HepG2 (cell line): ENCODE results near the gene SCO1. TPM values are rescaled to one million over a fixed set of nuclear protein-coding genes. Genes with fewer than 3 reads are reported as not detected.

Source experiments
- BORCS8-MEF2B ChIP-seq: sonication (generic); formaldehyde crosslinking; IDR thresholded peaks from 2 replicates; pipeline ENCODE4 v1.8.0; 2022; ENCODE audit warnings: mild to moderate bottlenecking, missing genetic modification reagents
- CSRNP2 ChIP-seq: sonication (generic); formaldehyde crosslinking; conservative IDR thresholded peaks from 2 replicates; pipeline ENCODE4 v1.8.0; 2022; ENCODE audit warnings: low read depth, missing genetic modification reagents
- ESRRA ChIP-seq: sonication (generic); formaldehyde crosslinking; IDR thresholded peaks from 2 replicates; pipeline ENCODE4 v1.5.1; 2020; ENCODE audit warnings: mild to moderate bottlenecking, low read depth, missing genetic modification reagents
- GATAD1 ChIP-seq: IDR thresholded peaks from 2 replicates; pipeline ENCODE4 v1.6.1; 2016; ENCODE audit warnings: missing genetic modification reagents, missing compliant biosample characterization
- GPN1 ChIP-seq: sonication (generic); formaldehyde crosslinking; IDR thresholded peaks from 2 replicates; pipeline ENCODE4 v1.5.1; 2020; ENCODE audit warnings: missing genetic modification reagents, borderline replicate concordance
- HNRNPK ChIP-seq: fragments of 200-400 bp; formaldehyde crosslinking; IDR thresholded peaks from 2 replicates; pipeline ENCODE4 v1.6.1; 2018; ENCODE audit warnings: low read length, low read depth, moderate library complexity, mild to moderate bottlenecking; ENCODE audit not compliant: poor library complexity, severe bottlenecking
- MBNL3 ChIP-seq: fragments of 250-450 bp; sonication (Bioruptor Pico); conservative IDR thresholded peaks from 2 replicates; pipeline ENCODE4 v1.8.0; 2022; ENCODE audit warnings: mild to moderate bottlenecking, inconsistent platforms
- SIN3A ChIP-seq: IDR thresholded peaks from 2 replicates; pipeline ENCODE4 v1.6.1; 2011; ENCODE audit warnings: low read depth, mild to moderate bottlenecking, control low read depth, low read length, borderline replicate concordance
- ZNF503 ChIP-seq: sonication (generic); formaldehyde crosslinking; IDR thresholded peaks from 2 replicates; pipeline ENCODE4 v1.4.0; 2020; ENCODE audit warnings: missing genetic modification reagents
- ZNF670 ChIP-seq: sonication (generic); formaldehyde crosslinking; IDR thresholded peaks from 2 replicates; pipeline ENCODE4 v1.8.0; 2022; ENCODE audit warnings: mild to moderate bottlenecking, missing genetic modification reagents, borderline replicate concordance
- ZNF713 ChIP-seq: sonication (generic); formaldehyde crosslinking; IDR thresholded peaks from 2 replicates; pipeline ENCODE4 v1.4.0; 2020; ENCODE audit warnings: mild to moderate bottlenecking, missing genetic modification reagents
- ZNF782 ChIP-seq: sonication (generic); formaldehyde crosslinking; IDR thresholded peaks from 2 replicates; pipeline ENCODE4 v1.4.0; 2020; ENCODE audit warnings: missing genetic modification reagents, mild to moderate bottlenecking, borderline replicate concordance
- polyA plus RNA-seq, 8 experiments: library from polyadenylated mRNA; depleted of rRNA in 3 of 8; stranded (reverse) in 7 of 8; unstranded in 1 of 8; fragments of >200 nt; fragmentation: Illumina TruSeq in 4 of 8; extraction: Trizol in 4 of 8; gene quantifications; 2 replicates each; pipeline versions ENCODE4 v1.2.1 to v1.2.3, GENCODE V29; 2011 to 2016; ENCODE audit warnings: low read depth in 4 of 8, missing spikeins in 1 of 8, mixed read lengths in 1 of 8; ENCODE audit not compliant: insufficient read depth in 1 of 8
- total RNA-seq, 5 experiments: library from RNA; depleted of rRNA; stranded (reverse); fragments of >200 nt; fragmentation: Illumina TruSeq; extraction: Trizol; gene quantifications; 2 replicates each; pipeline ENCODE4 v1.2.3, GENCODE V29; 2016; ENCODE audit warnings: low read depth in 1 of 5
- TF ChIP-seq, protein P1 (sequence below): sonication (generic); formaldehyde crosslinking; IDR thresholded peaks from 2 replicates; pipeline ENCODE4 v1.4.0; 2020; ENCODE audit warnings: missing genetic modification reagents
- TF ChIP-seq, protein P2 (sequence below): sonication (generic); formaldehyde crosslinking; IDR thresholded peaks from 2 replicates; pipeline ENCODE4 v1.5.0; 2020; ENCODE audit warnings: mild to moderate bottlenecking, missing genetic modification reagents

Gene SCO1
- total and polyA plus RNA-seq, 2 of the 13 experiments (the other 11 are each of a cell fraction or from before 2014, with no cell fraction given), result 11.4 to 50.3 TPM

DNA sequence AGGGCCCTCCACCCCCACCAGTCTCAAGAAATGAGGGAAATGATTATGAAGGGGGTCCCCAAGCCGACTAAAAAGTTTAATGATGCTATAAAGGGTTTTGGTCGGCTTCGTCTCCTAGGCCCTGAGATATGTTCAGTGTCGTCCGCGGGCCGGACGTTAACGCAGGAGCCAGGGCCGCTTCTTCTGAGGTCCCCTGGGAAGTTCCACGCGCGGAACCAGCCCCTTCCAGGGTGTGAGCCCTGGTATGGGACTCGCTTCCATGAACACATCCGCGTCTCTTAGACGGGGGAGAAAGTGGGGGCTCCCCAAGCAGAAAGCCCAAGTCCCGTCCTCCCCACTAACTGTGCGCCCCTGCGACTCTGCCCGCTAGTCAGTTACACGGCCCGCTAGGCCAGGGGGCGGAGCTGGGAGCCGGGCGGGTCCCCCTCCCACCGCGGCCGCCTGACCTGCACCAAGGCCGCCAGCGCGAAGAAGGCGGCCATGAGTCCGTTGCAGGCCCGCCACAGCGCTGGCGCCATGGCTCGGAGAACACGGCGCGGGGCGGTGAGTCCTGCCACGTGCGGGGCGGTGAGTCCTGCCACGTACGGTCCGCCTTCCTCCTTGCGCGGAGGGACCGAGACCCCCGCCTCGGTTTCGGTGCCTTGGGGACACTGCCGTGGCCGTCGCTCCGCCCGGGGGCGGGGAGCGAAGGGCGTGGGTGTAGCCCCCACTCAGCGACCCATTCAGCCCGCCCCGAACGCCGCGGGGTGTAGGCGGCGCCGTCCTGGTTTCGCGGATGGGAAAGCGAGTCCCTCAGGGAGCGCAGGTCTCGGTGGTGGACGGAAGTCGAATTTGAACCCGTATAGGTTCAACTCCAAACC is 32.2 kb upstream of the SCO1 start, which contains the start of gene TMEM220 (continued):
- TF ChIP-seq CSRNP2 (0 out of 2 replicates have a peak, but pooled peaks have one; percentile 35), GATAD1 (CRISPR knock-in tag) (peak; percentile 46; the same call in 1 of the 2 replicates), HNRNPK (no peak), GPN1 (no peak), BORCS8-MEF2B (CRISPR knock-in tag) (peak; percentile 90), ZNF670 (peak; percentile 61; the same call in 1 of the 2 replicates), MBNL3 (CRISPR knock-in tag) (no peak), ESRRA (CRISPR knock-in tag) (no peak), ZNF713 (CRISPR knock-in tag) (no peak), ZNF782 (CRISPR knock-in tag) (peak; percentile 77; the same call in 1 of the 2 replicates), SIN3A (no peak), ZNF503 (CRISPR knock-in tag) (no peak)
- TF ChIP-seq, protein P1, sequence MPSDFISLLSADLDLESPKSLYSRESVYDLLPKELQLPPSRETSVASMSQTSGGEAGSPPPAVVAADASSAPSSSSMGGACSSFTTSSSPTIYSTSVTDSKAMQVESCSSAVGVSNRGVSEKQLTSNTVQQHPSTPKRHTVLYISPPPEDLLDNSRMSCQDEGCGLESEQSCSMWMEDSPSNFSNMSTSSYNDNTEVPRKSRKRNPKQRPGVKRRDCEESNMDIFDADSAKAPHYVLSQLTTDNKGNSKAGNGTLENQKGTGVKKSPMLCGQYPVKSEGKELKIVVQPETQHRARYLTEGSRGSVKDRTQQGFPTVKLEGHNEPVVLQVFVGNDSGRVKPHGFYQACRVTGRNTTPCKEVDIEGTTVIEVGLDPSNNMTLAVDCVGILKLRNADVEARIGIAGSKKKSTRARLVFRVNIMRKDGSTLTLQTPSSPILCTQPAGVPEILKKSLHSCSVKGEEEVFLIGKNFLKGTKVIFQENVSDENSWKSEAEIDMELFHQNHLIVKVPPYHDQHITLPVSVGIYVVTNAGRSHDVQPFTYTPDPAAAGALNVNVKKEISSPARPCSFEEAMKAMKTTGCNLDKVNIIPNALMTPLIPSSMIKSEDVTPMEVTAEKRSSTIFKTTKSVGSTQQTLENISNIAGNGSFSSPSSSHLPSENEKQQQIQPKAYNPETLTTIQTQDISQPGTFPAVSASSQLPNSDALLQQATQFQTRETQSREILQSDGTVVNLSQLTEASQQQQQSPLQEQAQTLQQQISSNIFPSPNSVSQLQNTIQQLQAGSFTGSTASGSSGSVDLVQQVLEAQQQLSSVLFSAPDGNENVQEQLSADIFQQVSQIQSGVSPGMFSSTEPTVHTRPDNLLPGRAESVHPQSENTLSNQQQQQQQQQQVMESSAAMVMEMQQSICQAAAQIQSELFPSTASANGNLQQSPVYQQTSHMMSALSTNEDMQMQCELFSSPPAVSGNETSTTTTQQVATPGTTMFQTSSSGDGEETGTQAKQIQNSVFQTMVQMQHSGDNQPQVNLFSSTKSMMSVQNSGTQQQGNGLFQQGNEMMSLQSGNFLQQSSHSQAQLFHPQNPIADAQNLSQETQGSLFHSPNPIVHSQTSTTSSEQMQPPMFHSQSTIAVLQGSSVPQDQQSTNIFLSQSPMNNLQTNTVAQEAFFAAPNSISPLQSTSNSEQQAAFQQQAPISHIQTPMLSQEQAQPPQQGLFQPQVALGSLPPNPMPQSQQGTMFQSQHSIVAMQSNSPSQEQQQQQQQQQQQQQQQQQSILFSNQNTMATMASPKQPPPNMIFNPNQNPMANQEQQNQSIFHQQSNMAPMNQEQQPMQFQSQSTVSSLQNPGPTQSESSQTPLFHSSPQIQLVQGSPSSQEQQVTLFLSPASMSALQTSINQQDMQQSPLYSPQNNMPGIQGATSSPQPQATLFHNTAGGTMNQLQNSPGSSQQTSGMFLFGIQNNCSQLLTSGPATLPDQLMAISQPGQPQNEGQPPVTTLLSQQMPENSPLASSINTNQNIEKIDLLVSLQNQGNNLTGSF (CRISPR knock-in tag), result peak; percentile 55; the same call in 1 of the 2 replicates
- TF ChIP-seq, protein P2, sequence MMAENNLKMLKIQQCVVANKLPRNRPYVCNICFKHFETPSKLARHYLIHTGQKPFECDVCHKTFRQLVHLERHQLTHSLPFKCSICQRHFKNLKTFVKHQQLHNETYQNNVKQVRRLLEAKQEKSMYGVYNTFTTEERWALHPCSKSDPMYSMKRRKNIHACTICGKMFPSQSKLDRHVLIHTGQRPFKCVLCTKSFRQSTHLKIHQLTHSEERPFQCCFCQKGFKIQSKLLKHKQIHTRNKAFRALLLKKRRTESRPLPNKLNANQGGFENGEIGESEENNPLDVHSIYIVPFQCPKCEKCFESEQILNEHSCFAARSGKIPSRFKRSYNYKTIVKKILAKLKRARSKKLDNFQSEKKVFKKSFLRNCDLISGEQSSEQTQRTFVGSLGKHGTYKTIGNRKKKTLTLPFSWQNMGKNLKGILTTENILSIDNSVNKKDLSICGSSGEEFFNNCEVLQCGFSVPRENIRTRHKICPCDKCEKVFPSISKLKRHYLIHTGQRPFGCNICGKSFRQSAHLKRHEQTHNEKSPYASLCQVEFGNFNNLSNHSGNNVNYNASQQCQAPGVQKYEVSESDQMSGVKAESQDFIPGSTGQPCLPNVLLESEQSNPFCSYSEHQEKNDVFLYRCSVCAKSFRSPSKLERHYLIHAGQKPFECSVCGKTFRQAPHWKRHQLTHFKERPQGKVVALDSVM (CRISPR knock-in tag), result no peak
